Nephron (organoid): ENCODE data around the gene MYBPC1.

Experiments
- H3K27ac Mint-ChIP-seq, 3 experiments: 2 replicates each; pipeline ENCODE4 v1.8.0; 2020; ENCODE audit warnings: mixed read lengths in 3 of 3, mild to moderate bottlenecking in 2 of 3, moderate library complexity in 1 of 3
- H3K27me3 Mint-ChIP-seq: 2 replicates; pipeline ENCODE4 v1.8.0; 2021; ENCODE audit warnings: low read depth, mild to moderate bottlenecking, moderate library complexity, mixed read lengths
- H3K36me3 Mint-ChIP-seq: 2 replicates; pipeline ENCODE4 v1.8.0; 2020; ENCODE audit warnings: low read depth, mixed read lengths
- H3K4me1 Mint-ChIP-seq: 2 replicates; pipeline ENCODE4 v1.8.0; 2020; ENCODE audit warnings: mixed read lengths
- H3K4me3 Mint-ChIP-seq, 3 experiments: 2 replicates each; pipeline ENCODE4 v1.8.0; 2020; ENCODE audit warnings: mild to moderate bottlenecking in 3 of 3, mixed read lengths in 3 of 3, moderate library complexity in 2 of 3
- H3K9me3 Mint-ChIP-seq: 2 replicates; pipeline ENCODE4 v1.8.0; 2020; ENCODE audit warnings: mixed read lengths
- TF ChIP-seq, protein P1 (sequence below), 3 experiments: fragments of 200-600 bp; sonication (generic); IDR thresholded peaks; one replicate each; pipeline ENCODE4 v1.5.0; 2021; ENCODE audit warnings: antibody characterized with exemption in 3 of 3; ENCODE audit not compliant: unreplicated experiment in 3 of 3

The MYBPC1 gene

DNA sequence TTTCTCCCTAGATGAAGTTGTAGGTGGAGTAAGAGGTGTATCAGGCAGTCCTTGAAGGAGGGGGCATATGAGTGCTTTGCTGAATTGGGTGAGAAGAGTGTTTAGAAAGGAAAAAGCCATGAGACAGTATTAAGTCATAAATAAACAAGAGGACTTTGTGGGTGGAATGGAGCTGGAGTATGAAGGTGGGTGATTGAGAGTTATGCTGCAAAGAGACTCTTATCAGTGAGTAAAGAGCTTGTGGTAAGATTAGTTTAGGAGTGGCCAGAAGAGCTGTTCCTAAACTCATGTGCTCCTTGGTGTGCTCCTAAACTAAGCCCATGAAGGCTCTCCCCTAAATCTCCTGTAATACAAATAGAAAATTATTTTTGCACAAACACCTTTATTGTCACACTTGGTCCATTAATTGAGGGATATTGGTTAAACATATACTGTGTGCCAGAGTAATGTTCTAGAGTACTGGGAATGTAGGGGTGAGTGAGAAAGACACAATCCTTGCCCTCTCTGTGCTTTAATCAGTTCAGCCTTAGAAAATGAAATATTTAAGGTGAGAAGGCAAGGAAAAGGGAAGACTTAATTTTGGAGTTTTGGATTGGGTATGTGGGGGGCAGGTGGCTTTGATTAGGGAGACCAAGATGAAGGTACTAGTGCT, 112.5 kb downstream of the MYBPC1 start:
- no peaks in the 10 kb centered on the region for H3K27me3 Mint-ChIP-seq
- peaks cover 4% of the 10 kb centered on the region for H3K9me3 Mint-ChIP-seq
- no peak overlapping the region for H3K27ac Mint-ChIP-seq
- peaks cover 6% of the 10 kb centered on the region for H3K4me1 Mint-ChIP-seq
- TF ChIP-seq, protein P1, sequence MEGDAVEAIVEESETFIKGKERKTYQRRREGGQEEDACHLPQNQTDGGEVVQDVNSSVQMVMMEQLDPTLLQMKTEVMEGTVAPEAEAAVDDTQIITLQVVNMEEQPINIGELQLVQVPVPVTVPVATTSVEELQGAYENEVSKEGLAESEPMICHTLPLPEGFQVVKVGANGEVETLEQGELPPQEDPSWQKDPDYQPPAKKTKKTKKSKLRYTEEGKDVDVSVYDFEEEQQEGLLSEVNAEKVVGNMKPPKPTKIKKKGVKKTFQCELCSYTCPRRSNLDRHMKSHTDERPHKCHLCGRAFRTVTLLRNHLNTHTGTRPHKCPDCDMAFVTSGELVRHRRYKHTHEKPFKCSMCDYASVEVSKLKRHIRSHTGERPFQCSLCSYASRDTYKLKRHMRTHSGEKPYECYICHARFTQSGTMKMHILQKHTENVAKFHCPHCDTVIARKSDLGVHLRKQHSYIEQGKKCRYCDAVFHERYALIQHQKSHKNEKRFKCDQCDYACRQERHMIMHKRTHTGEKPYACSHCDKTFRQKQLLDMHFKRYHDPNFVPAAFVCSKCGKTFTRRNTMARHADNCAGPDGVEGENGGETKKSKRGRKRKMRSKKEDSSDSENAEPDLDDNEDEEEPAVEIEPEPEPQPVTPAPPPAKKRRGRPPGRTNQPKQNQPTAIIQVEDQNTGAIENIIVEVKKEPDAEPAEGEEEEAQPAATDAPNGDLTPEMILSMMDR (IDR thresholded peaks at IDR 0.05; ENCODE audit: unreplicated experiment in 3 of 3) = no peak
- H3K36me3 Mint-ChIP-seq = peaks cover 15% of the 10 kb centered on the region
- no peak overlapping the region for H3K4me3 Mint-ChIP-seq

DNA sequence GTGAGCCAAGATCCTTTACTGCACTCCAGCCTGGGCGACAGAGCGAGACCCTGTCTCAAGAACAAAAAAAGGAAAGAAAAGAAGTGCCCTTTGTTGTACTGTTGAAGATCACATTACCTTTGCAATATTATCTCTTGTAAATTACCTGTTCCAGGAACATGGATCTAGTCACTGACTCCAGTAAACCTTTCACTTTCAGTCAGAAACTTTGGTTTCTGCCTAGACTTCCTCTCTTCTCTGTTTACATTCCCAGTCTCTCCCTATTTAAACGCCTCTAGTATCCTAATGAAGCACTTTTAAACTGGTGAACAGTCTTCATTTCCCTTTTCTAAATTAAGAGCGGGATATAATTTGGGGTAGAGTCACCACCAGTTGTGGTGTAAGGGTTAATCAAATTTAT, 115.5 kb downstream of the MYBPC1 start:
- TF ChIP-seq, protein P1 (IDR thresholded peaks at IDR 0.05; ENCODE audit: unreplicated experiment in 3 of 3) = no peak
- peak overlapping the region in 1 of 3 experiments; percentile 64 for H3K27ac Mint-ChIP-seq
- H3K36me3 Mint-ChIP-seq = peaks cover 18% of the 10 kb centered on the region
- peaks cover 4% of the 10 kb centered on the region for H3K9me3 Mint-ChIP-seq
- H3K27me3 Mint-ChIP-seq = no peaks in the 10 kb centered on the region
- no peak overlapping the region for H3K4me3 Mint-ChIP-seq
- peaks cover 12% of the 10 kb centered on the region for H3K4me1 Mint-ChIP-seq

DNA sequence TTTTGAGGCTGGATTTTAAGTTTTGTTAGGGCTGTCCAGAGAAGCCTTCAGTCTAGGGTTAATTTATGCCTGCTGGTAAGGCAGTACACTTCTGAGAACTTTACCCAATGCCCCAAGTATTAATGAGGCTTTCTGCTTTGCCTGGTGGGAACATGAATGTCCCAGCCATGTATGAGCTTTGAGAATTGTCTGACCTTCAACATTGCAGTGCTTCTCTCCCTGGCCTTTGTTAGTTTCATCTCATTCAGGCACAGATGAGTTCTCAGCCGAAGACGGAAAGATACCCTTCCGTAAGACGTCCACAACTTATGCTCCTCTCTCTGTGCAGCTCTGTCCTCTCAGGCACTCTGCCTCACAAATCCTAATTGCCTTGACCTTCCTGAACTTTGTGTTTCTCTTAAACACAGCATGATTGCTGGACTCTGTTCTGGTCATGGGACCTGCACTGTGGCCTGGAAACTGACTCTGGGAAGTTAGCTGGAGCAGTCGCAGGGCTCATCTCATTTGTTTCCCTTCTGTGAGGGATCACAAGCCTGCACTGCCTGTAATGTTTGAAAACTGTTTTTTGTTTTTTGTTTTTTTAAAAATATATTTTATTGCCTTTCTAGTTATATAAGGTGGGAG, 118.4 kb downstream of the MYBPC1 start:
- Mint-ChIP-seq H3K27me3 (no peaks in the 10 kb centered on the region), H3K27ac (peak overlapping the region; percentile 71 to 93 (median 84)), H3K4me1 (peaks cover 12% of the 10 kb centered on the region), H3K9me3 (peaks cover 4% of the 10 kb centered on the region), H3K36me3 (peaks cover 23% of the 10 kb centered on the region), H3K4me3 (peak overlapping the region; percentile 14 to 72 (median 31))
- TF ChIP-seq, protein P1 (IDR thresholded peaks at IDR 0.05; ENCODE audit: unreplicated experiment in 3 of 3) = no peak

DNA sequence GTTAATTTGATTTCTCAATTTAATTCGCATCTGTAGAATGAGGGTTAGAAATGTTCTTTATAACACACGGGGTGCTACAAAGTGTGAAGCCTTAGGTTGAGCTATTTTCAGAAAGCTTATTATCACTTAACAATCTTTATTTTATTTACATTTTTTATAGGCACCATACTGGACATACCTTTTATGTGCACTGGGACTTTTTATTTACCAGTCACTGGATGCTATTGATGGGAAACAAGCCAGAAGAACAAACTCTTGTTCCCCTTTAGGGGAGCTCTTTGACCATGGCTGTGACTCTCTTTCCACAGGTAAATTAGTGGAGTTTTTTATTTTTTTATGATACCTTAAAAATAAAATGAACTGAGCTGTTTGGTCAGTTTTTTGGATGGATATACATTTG, 119.2 kb downstream of the MYBPC1 start:
- Mint-ChIP-seq H3K4me3 (no peak overlapping the region), H3K4me1 (peaks cover 12% of the 10 kb centered on the region), H3K27me3 (no peaks in the 10 kb centered on the region), H3K27ac (peak overlapping the region; percentile 71 to 93 (median 84)), H3K9me3 (peaks cover 4% of the 10 kb centered on the region), H3K36me3 (peaks cover 23% of the 10 kb centered on the region)
- TF ChIP-seq, protein P1 (IDR thresholded peaks at IDR 0.05; ENCODE audit: unreplicated experiment in 3 of 3) = no peak

DNA sequence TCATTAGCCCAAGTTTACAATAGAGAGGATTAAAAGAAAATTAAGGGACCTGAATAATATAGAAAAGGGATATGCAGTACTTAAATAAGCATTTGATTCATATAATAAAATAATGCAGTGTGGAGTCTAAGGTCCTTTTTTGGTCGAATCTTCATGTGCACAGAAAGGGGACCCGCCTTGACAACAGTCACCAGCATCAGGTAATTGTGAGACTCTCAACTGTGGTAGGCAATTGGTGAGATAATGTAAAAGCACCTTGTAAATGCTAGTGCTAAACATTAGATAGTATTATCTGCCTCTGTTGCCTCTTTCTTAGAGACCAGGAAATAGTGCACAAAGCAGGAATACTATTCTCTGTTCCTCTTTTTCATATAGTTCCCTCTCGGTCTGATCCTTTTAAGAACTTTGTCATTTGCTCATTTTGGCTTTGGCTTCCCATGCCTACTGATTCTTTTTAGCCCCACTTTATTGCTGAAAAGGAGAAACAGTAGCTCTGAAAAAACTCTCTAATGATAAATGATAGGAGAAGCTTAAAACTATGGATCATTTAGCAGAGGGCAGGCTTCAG, 120.2 kb downstream of the MYBPC1 start:
- H3K36me3 Mint-ChIP-seq = peaks cover 18% of the 10 kb centered on the region

More for the DNA sequence above, 120.2 kb downstream of the MYBPC1 start:
- Mint-ChIP-seq H3K27me3 (no peaks in the 10 kb centered on the region), H3K9me3 (no peaks in the 10 kb centered on the region), H3K4me3 (no peak overlapping the region), H3K4me1 (peaks cover 12% of the 10 kb centered on the region), H3K27ac (peak overlapping the region in 1 of 3 experiments; percentile 30)
- TF ChIP-seq, protein P1 (IDR thresholded peaks at IDR 0.05; ENCODE audit: unreplicated experiment in 3 of 3) = no peak
